HG03521 (cell line): ENCODE data around the gene RHBDL3.

ENCODE experiments used
- ATAC-seq: cut with Tn5 transposase; IDR thresholded peaks from one replicate; pipeline ENCODE4 v1.9.1; 2021; ENCODE audit warnings: mild to moderate bottlenecking, moderate library complexity; ENCODE audit not compliant: unreplicated experiment

Gene RHBDL3

DNA sequence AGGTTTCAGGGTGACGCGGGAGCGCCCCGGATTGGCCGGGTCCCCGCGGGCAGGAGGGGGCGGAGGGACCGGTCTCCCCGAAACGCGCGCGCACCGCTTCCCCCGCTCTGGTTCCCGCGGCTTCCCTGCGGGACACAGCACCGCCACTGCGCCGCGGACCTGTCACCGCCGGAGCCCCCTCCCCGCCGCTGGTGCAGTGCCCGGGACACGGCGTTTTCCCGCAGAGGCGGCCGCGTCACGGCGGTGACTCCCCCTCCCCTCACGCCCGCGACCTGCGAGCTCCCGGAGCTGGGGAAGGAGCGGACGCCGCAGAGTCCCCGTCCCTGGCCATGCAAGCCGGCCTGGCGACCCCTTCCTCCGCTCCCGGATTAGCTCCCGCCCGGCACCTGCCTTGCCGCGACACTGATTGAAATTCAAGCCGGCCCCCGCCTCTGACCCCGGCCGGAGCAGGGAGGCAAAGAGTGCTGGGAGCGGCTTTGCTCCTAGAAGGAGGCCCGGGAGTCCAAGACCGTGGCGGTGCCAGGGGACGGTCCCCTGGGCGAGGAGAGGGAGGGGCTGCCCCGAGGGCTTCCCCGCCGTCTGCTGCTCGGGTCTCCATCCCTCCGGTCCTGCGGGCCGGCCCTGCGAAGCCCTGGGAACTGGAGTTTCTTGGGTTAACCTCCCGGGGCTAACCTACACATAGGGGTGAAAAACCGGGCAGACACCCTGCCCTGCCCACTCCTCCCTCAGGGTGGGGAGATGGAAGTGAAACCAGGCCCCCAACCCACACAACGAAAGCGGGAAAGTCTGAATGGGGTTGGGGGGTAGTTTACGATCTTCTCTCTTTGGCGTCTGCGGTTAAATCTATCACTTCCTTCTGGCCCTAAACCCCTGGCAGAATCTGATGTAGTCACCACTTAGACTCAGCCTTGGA is 1.0 kb downstream of the RHBDL3 start:
- ATAC-seq, result no peak

DNA sequence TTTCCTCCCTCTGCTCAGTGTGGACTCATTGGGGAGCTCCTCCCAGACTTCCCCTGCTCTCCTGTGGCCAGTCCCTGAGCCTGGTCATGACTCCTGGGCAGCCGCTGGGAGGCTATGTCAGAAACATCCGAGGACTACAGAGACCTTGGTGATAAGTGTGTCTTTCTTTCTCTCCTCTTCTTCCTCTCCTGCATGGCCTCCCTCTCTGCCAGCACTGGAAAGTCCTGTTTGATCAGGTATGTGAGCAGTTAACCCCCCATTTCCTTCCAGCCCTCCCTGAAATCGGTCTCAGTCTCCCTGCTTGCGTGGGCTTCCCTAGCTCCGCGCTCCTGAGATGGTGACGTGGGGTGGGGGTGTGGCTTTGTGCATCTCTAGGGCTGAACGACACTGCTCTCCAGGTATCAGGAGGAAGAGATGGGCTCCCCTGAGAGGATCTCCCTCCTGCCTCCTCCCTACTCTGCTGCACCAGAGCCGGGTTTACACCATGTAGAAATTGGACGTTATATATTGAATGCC is 2.1 kb downstream of the RHBDL3 start:
- ATAC-seq, result no peak

DNA sequence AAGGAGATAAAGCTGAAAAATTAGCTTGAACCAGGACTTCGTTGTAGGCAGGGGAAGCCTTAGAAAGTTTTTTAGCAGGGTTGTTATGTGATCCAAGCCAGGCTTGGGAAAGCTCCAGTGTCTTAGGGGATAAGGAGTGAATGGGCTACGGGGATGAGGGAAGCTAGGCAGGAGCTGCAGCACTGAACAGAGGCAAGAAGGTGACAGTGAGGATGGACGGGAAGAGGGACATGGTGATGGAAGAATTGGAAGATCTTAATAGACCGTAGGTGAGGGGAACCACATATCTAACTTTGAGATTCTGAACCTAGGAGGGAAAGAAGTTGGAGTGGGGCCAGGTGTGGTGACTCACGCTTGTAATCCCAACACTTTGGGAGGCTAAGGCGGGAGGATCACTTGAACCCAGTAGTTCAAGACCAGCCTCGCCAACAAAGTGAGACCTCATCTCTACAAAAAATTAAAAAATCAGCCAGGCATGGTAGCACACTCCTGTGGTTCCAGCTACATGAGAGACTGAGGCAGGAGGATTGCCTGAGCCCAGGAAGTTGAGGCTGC is 3.2 kb downstream of the RHBDL3 start:
- no peak for ATAC-seq

DNA sequence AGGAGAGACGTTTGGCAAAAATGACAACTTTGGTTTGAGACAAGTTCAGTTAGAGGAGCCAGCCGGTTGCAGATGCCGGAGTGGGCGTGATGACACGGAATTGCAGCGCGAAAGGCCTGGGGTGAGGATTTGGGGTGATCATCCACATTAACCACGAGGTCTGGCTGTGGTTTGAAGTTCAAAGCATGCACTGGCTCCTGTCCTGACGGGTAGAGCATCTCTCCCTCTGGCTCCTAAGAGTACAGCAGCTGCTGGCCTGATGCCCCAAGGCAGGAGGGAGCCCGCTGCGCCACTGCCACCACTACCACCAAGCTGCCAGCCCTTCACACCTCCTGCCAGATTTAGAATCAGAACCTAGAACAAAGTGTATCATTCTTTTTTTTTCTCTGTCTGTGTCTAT is 3.7 kb downstream of the RHBDL3 start:
- ATAC-seq, result no peak

DNA sequence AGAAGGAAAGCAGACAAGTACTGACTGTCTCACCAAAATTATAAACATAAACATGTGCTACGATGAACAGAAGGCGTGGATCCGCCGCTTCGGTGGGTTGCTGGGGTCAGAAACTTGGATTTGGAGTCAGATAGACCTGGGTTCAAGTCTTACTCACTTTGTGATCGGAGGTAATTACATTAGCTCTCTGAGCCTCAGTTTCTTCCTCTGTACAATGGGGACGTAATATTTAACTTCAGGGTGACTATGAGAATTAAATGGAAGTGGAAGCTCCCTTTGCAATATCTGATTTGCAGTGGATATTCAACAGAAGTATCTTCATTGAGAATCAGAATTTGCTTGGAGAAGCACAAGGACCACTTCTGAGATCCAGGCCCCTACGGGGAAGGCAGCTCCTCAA is 6.2 kb downstream of the RHBDL3 start:
- no peak for ATAC-seq

DNA sequence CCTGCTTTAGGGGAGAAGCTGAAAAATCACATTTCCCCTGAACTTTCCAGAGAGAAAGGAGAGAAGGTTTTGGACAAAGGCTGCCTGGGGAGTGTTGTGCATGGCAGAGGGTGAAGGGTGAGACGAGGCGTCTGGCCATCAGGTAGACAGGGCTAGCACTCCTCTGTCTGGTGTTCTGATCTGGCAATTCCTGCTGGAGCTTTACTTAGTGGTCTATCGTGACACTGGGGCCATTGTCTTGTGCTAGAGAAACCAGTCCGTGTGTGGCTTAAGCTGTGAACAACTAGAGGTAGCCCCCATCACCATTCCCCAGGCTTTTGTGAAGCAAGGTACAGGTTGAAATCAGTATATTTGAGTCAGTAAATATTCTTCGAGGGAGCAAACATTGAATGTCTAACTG is 8.5 kb downstream of the RHBDL3 start:
- ATAC-seq, result no peak

DNA sequence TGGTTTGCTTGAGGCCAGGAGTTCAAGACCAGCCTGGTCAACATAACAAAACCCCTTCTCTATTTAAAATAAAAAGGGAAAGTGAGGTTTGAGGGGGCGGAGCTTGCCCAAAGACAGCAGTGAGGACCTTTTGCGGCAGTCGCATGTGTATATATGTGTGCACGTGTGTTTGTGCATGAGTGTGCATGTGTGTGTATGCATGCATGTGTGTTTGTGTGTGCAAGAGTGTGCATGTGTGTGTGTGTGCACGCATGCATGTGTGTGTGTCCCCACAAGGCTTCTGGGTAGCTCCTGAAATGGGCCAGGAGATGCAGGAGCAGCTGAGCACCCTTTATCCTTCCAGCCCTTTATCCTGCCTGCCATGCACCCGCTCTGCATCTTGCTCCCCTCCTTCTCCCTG is 9.0 kb downstream of the RHBDL3 start:
- ATAC-seq, result no peak

DNA sequence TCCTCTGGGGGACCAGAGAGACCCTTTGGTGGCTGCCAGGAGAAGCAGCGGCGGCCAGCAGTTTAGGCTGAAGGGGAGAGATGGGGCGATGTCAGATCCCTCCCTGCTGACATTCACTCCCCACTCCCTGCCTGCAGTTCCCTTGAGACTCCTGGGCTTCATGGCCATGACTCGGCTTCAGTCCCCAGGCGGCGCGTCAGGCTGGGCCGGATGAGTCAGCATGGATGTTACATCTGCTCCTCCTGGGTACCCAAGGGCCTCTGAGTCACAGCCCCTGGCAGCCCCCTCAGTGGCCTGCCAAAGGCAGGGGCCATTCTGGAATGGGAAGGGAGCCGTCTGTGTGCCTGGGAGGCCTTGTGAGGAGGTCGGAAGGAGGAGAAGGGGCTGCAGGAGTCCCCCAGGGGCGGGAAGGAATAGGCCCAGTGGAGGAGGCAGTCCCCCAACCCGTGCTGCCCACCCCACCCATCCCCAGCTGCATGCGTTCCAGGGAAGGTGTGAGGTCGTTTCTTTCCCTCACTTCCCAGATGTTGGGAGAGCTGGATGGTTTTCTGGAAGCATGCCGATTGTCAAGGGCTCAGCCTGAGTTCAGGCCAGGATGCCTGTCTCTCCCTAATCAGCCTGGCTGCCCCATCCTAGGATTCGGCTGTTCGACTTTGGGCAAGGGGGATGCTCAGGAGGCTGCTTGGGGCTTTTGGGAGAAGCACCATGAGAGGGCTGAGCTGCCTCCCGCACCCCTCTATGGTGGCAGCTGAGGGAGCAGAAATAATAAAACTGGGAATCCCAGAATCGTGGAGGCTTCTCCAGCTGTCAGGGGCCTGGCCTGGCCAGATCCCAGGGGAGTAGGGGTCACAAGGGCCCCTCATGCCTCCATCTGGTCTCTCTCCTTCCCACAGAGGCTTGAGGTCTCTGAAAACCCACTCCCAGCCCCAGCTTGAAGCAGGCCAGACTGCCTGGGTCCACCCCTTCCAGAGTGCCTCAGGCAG is 9.7 kb downstream of the RHBDL3 start:
- no peak for ATAC-seq

DNA sequence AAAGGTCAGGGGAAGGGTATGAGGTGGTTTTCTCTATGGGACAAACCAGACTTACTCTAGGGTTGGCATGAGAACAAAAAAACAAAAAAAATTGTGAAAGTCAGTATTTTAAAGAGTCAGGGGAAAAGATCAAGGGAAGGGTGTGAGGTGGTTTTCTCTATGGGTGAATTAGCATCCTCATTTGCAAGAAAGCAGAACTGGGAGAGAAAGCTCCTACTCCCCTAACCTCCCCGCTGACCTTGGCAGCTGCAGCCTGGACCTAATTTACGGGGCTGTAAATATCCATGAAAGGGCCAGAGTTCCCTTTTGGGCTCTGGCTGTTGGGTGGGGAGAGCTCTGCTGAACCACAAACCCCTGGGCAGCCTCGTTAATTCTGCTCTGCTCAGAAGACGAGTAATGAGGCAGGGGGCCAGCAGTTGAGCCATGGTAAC is 10.6 kb downstream of the RHBDL3 start:
- no peak for ATAC-seq

DNA sequence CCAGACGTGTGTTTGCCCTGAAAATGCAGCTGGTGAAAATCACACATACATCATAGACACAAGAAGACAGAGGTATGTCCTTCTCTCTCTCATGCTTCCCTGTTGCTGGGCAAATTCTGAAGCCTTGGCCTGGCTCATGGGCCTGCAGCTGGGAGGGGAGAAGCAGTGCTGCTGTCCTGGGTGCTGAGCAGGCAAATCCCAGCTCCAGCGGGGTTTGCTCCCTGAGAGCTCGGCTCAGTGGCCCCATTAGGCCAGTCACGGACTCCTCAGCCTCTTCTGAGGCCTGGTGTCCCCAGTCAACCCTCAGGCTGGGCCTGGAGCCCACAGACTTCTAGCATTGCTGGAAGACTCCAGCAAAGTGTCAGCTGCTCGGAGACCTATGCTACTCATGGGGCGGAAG is 11.7 kb downstream of the RHBDL3 start:
- ATAC-seq, result no peak

DNA sequence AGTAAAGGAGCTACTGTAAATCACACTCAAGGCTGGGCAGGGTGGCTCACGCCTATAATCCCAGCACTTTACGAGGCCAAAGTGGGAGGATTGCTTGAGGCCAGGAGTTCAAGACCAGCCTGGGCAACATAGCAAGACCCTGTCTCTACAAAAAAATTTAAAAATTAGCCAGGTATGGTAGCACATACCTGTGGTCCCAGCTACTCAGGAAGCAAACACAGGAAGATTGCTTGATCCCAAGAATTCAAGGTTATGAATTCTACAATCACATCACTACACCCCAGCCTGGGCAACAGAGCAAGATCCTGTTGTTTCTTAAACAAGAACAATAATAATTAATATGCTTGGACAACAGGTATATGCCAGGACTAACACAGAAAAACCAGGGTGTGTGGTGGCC is 13.2 kb downstream of the RHBDL3 start:
- no peak for ATAC-seq

DNA sequence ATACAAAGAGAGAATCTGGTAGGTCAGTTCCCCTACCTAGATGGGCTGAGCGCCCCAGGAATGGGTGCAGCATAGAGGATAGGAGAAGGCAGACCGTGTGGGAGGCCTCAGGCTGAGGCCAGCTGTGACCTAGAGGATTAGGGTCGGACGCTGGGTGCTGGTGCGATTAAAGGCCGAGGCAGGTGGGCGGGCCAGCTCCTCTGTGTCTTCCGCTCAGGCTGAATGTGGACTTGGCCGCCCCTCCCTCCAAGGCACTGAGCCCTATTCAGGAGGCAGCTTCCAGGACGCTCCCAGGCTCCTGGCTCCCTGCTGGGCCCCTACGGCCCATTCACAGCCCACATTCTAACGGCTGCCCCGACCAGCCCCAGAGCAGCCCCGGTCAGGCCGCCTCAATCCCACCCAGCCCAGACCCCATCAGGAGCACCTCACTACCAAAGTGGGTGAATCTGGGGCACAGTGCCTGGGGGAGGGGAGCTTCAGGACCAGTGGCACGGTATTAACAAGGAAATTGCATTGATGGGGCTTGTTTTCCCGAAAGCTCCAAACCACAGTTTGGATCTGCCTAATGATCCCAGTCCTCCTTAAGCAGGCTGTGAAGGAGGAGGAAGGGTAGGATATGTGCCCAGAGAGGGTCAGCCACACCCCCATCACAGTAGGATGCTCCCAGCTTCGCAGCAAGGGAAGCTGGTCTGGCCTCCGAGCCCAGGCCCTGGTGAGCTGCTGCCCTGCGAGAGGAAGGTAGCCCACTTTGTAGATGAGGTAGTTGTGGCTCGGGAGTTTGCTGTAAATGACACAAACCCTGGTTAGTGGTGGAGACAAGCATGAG is 14.5 kb downstream of the RHBDL3 start:
- no peak for ATAC-seq

DNA sequence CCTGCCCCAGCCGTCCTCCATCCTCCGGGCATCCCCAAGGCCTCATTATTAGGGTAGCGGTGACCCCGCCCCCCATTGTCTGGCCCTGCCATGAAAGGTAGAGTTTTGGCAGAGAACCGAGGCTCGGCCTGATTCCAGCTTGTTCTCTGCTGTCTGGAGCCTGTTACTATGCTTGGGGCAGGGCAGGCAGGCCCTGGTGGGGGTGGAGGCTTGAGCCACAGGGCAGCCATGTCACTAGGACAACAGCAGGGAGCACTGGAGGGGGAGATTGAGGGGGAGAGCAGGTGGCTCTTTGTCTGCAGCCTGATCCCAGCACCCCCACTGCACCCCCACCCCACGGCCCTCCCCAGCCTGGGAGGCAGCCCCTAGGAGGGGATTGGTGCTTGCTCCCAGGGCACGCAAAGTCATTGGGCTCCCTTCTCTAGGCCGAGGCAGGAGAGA is 15.4 kb downstream of the RHBDL3 start:
- no peak for ATAC-seq

DNA sequence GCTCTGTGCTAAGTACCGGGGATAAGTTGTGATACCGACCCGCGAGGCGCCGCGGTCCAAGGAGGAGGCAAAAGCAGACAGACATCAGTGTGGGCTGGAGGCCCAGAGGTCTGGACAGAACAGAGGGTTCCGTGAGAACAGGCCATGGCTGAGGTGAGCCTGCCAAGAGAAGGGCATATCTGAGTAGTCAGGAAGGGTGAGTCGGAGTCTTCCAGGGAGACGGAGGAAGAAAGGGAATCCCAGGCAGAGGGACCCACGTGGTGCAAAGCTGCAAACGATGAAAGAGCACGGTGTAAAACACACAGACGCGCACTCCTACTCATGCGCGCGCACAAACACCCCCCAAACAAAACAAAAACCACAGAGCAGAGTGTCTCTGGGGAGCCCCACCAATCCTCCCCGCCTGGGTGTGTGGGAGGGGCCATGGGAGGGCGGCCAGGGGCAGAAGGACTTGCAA is 18.1 kb downstream of the RHBDL3 start:
- ATAC-seq, result no peak

DNA sequence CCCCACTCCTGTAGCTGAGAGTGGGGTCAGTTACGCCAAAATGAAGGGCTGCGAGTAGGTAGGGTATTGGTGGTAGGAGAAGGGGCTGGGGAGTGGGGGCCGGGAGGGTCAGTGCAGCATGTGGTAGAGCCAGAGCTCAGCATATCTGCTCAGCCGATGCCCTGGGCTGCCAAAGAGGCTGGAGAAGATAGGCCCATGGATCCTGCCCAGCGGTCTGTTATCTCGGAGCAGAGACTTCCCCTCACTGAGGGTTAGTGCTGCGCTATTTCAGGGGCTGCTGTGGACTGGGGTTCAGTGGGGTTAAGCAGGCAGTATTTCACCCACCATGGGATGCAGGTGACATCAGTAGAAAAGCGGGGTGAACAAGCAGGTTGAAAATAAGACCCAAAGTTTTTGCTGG is 19.7 kb downstream of the RHBDL3 start:
- no peak for ATAC-seq

DNA sequence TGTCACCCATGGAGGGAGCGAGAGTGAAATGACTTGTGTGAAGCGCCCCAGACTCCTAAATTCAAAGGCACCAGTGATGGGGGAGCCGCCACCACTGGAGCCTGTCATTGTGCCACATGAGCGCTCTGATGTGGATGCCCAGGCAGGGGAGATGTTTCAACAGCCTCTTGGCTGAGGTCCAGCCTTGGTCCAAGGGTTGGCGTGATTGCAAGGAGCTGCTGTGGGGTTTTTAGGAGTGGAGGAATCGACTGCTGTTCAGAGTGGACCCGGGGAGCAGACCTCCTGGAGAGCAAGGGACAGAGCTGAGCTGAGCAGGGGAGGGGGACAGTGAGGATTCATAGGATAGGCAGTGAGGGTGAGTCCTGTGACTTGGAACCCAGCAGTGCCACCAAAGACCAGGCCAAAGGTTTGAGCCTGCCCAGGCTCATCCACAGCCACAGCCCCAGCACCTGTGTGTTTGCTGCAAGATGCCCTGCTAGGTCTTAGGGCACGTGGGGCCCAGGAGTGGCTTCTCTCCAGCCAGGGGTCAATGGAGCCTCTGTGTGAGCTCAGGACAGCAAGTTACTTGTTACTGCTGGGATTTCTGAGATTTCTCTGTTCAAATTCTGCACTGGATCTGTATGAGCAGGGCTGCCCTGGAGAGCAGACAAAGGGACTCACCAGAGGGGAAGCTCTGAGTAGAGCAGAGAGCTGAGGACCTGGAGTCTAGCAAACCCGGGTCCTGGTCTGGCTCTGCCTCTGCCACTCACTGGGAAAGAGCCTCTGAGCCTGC is 20.3 kb downstream of the RHBDL3 start:
- ATAC-seq, result no peak

DNA sequence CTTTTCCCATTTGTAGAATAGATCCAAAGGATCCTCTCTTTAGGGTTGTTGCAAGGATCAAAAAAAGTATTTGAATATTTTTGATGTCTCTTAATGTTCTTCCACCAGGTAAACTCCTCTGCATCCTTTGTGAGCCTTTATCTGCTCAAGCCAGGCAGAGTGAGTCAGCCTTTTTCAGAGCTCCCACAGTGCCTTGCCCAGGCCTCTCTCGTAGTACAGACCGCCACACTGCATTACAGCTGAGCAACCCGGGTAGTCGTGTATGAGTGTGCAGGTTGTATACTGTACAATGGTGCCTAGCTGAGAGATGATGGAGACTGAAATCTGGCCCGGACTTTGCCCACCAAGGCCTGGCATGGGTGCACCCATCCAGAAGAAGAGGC is 20.9 kb downstream of the RHBDL3 start:
- no peak for ATAC-seq

DNA sequence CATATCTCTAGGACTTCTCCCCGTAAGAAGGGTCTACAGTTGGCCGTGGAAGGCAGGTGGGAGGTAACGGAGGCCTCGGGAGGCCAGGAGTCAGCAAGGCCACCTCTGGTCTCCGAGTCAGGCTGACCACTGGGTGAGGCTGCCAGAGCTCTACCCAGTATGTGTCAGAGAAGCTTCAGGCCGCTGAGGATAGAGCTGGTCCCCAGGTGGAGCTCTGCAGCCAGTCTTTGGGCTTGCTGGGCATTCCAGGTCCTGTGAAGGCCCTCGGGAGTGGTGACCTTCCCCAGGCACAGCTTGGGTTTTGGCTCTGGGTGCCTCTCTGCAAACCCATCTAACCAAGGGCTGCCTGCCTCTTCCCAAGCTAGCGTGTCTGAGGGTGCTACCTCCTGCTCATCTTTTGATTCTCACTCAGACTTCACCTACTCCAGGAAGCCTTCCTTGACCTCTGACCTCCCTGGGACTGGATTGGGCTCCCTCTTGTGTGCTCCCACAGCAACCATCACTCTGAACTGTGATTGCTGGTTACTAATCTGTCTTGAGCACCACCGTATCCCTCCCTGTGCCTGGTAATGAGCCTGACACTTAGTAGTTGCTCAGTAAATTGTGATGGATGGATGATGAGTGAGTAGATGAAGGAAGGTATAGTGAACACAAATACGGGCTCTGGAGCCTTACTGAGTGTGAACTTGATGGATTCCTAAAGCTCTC is 22.3 kb downstream of the RHBDL3 start:
- no peak for ATAC-seq

DNA sequence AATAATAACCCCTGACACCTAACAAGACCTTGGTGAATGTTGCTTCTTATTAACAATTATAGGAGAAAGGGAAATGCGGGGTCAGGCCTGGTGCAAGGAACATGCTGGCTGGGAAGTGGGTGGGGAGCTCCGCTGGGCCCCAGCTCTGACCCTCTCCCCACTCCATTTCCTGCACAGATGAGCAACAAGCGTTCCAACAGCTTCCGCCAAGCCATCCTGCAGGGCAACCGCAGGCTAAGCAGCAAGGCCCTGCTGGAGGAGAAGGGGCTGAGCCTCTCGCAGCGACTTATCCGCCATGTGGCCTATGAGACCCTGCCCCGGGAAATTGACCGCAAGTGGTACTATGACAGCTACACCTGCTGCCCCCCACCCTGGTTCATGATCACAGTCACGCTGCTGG is 23.0 kb downstream of the RHBDL3 start:
- ATAC-seq, result no peak
